Hematopoietic multipotent progenitor cell treated with erythropoietin and hydrocortisone succinate and interleukin-3 and kit ligand, for 17 days (in vitro differentiated cells): ENCODE results near the gene RNF212.
"Not testable (repeated sequence)": the region's sequence is repeated elsewhere in the genome, so short reads cannot be mapped to it uniquely, and the experiment has no call there.

ENCODE experiments used
- DNase-seq: peaks from one replicate; pipeline ENCODE4 v3.0.0-alpha.2; 2015; ENCODE audit warnings: low spot score

The RNF212 gene

GRCh38 chr4:1048773-1049590 is 64.4 kb downstream of the RNF212 start:
- DNase-seq: no peak

- no peak for DNase-seq
These were observed 65.2 kb downstream of the RNF212 start for GRCh38 chr4:1047976-1048772.

GRCh38 chr4:1047106-1047975 is 66.0 kb downstream of the RNF212 start:
- DNase-seq: no peak

- DNase-seq: not testable (repeated sequence)
These were observed 66.8 kb downstream of the RNF212 start for GRCh38 chr4:1046581-1047011.

GRCh38 chr4:1045595-1046201 is 67.7 kb downstream of the RNF212 start:
- no peak for DNase-seq

GRCh38 chr4:1045193-1045594 is 68.2 kb downstream of the RNF212 start:
- DNase-seq: no peak

- no peak for DNase-seq
These were observed 68.7 kb downstream of the RNF212 start for GRCh38 chr4:1044469-1045192.

- DNase-seq: no peak
These were observed 69.5 kb downstream of the RNF212 start for GRCh38 chr4:1043651-1044468.

- DNase-seq: no peak
These were observed 70.2 kb downstream of the RNF212 start for GRCh38 chr4:1043162-1043561.

- DNase-seq: no peak
These were observed 70.9 kb downstream of the RNF212 start for GRCh38 chr4:1042352-1043055.

- no peak for DNase-seq
These were observed 71.4 kb downstream of the RNF212 start for GRCh38 chr4:1041936-1042330.

- DNase-seq: no peak
These were observed 72.0 kb downstream of the RNF212 start for GRCh38 chr4:1041147-1041935.

GRCh38 chr4:1040344-1041146 is 72.8 kb downstream of the RNF212 start:
- DNase-seq: no peak

GRCh38 chr4:1039493-1040343 is 73.6 kb downstream of the RNF212 start:
- no peak for DNase-seq

- no peak for DNase-seq
These were observed 74.3 kb downstream of the RNF212 start for GRCh38 chr4:1038948-1039492.

- no peak for DNase-seq
These were observed 76.2 kb downstream of the RNF212 start for GRCh38 chr4:1036976-1037810.
